Loucy (cell line): Measurements from ENCODE around the gene USP43.

Experiments
- CTCF ChIP-seq: fragments of 200-600 bp; sonication (generic); conservative IDR thresholded peaks from 2 replicates; pipeline ENCODE4 v1.5.1; 2014; ENCODE audit warnings: mild to moderate bottlenecking, antibody characterized with exemption, low read length
- EZH2phosphoT487 ChIP-seq: fragments of 200-600 bp; IDR thresholded peaks from 2 replicates; pipeline ENCODE4 v1.6.1; 2018; ENCODE audit warnings: antibody characterized with exemption, mild to moderate bottlenecking, moderate library complexity, borderline replicate concordance

GRCh38 chr17:9612006-9612405, 33.3 kb upstream of the USP43 start:
- TF ChIP-seq CTCF (no peak), EZH2phosphoT487 (no peak)
